ENCODE data around the gene DNAH7. TPM values are rescaled to one million over a fixed set of nuclear protein-coding genes. Genes with fewer than 3 reads are reported as not detected.

DNAH7 gene
- total and polyA plus RNA-seq, 2 donors (not counting 3 experiments of a cell fraction or from before 2014, with no cell fraction given), result 0.15 to 0.24 TPM

GRCh38 chr2:196117214-196117705 is 48.6 kb upstream of the DNAH7 start:
- H3K79me2 ChIP-seq (ENCODE audit: control insufficient read depth, insufficient read depth, low read length), result no peaks in the 10 kb centered on the region
- H3K27me3 ChIP-seq (ENCODE audit: control insufficient read depth in 2 of 2, insufficient read depth in 2 of 2, low read length in 2 of 2), result no peaks in the 10 kb centered on the region
- no peak overlapping the region for H2AFZ ChIP-seq (ENCODE audit: low read depth, low read length)
- H3K4me1 ChIP-seq (ENCODE audit: control insufficient read depth, extremely low read depth, insufficient read depth, low read length), result peaks cover 2% of the 10 kb centered on the region
- H3K4me3 ChIP-seq (replicated peaks in 1 of 3; ENCODE audit: insufficient read depth in 1 of 3, low read depth in 1 of 3, low read length in 3 of 3), result no peak overlapping the region
- no peak for FAIRE-seq
- H4K20me1 ChIP-seq (replicated peaks; ENCODE audit: control insufficient read depth, extremely low read depth, insufficient read depth, low read length), result no peaks in the 10 kb centered on the region
- no peaks in the 10 kb centered on the region for H3K36me3 ChIP-seq (ENCODE audit: control insufficient read depth in 2 of 2, extremely low read depth in 1 of 2, insufficient read depth in 2 of 2, low read length in 2 of 2)
- TF ChIP-seq CTCF (IDR thresholded peaks at IDR 0.05; ENCODE audit: extremely low read depth in 1 of 2, insufficient read depth in 1 of 2, low read depth in 1 of 2, low read length in 2 of 2) (no peak), MYC (IDR thresholded peaks at IDR 0.05; ENCODE audit: low read depth, low read length) (no peak), EZH2 (IDR thresholded peaks at IDR 0.05; ENCODE audit: borderline replicate concordance, low read depth, low read length, severe bottlenecking) (no peak), GATA2 (IDR thresholded peaks at IDR 0.05; ENCODE audit: insufficient read depth, insufficient read length, low read depth, low read length) (no peak), MAX (IDR thresholded peaks at IDR 0.05; ENCODE audit: insufficient read depth, insufficient read length) (no peak), POLR2A (IDR thresholded peaks at IDR 0.05; ENCODE audit: low read depth, low read length) (no peak), JUN (IDR thresholded peaks at IDR 0.05; ENCODE audit: borderline replicate concordance, insufficient read depth, insufficient read length, low read depth) (no peak), FOS (IDR thresholded peaks at IDR 0.05; ENCODE audit: borderline replicate concordance, insufficient read depth, low read length) (no peak), POLR2AphosphoS5 (IDR thresholded peaks at IDR 0.05; ENCODE audit: insufficient read depth, low read depth, low read length) (no peak)
- no peaks in the 10 kb centered on the region for H3K9me1 ChIP-seq (replicated peaks; ENCODE audit: control insufficient read depth, extremely low read depth, insufficient read depth, low read length)
- intact Hi-C loops (cut with micrococcal nuclease), result no loop called here
- no peak overlapping the region for H3K27ac ChIP-seq (ENCODE audit: insufficient read depth, low read depth, low read length)
- no TSS peak for BruUV-seq (replicated peaks)
- CTCF ChIA-PET, result no interaction called here
- POLR2A ChIA-PET, result no interaction called here
- dilution Hi-C loops (cut with MboI; ENCODE audit: extremely low pct_ligation_motif_present, low sequenced_read_pairs), result no loop called here
- no peaks in the 10 kb centered on the region for H3K9me3 ChIP-seq (replicated peaks; ENCODE audit: control insufficient read depth, insufficient read depth, low read length)
- no peak for DNase-seq (ENCODE audit: low read depth, low spot score)
- H3K4me2 ChIP-seq (ENCODE audit: insufficient read depth, low read length), result no peak overlapping the region
- no peak overlapping the region for H3K9ac ChIP-seq (replicated peaks; ENCODE audit: extremely low read depth, insufficient read depth, low read length)
